Measurements from ENCODE around the gene STOML3. TPM values are rescaled to one million over a fixed set of nuclear protein-coding genes. Genes with fewer than 3 reads are reported as not detected.

The STOML3 gene
- not detected in 2 replicates for total RNA-seq

GRCh38 chr13:38990693-38991092 lies at the start of gene STOML3:
Gene STOML3, minus strand, starts transcription at chr13:38990831. Its CDS starts 110 bp downstream, at chr13:38990721.

DNA sequence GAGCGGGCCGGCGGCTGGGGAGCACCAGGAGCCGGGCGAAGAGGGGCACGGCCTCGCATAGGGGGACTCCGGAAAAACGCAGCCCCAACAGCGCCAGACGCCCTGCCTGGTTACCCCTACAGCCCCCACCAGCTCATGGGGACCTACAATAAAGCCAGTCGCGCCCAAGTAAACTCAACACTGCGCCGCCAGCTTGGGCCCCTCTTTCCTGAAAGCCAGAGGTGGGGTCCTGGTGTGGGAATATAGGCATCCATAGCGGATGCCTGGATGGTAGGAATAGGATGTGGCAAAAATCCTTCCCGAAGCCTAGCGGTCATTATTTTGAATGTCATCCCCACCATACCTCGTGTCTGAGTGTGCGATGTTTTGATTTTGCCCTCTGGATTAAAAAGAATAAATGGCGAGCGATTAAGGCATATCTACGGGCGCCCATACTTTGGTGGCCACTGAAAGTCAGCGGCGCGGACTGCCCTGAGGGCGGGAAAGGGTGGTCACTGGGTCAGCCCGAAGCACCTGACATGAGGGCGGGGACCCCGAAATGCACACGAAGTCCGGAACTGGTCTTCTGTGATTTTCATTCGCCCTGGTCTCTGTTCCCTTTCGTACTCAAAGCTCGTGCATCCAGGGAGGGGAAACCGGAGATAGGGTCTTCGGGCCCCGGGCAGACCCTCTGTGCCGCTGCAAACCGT lies 47.4 kb upstream of the STOML3 start, which contains the start of the genes NHLRC3 and PROSER1:
Gene NHLRC3, plus strand, starts transcription at position 577 of the 689 bp plus-strand sequence. CDS start 184 bp downstream, outside the sequence.
Gene PROSER1, minus strand, starts transcription at position 210 of the 689 bp plus-strand sequence. CDS start 847 bp downstream, outside the sequence.

Other genes with a start within 250 kb of the STOML3 start
- 8.1 and 12.3 TPM in 2 replicates for gene PROSER1, start 47.3 kb upstream of the STOML3 start, total RNA-seq
- 2.8 and 12.0 TPM in 2 replicates for gene NHLRC3, start 47.6 kb upstream of the STOML3 start, total RNA-seq

Measured in epithelial cell of alveolus of lung (primary cell).